GM23248 (cell line): Measurements from ENCODE around the gene ANKRD63.

ENCODE experiments used
- EZH2 ChIP-seq: fragments of 200-600 bp; sonication (generic); IDR thresholded peaks from 2 replicates; pipeline ENCODE4 v1.6.1; 2018; ENCODE audit warnings: antibody characterized with exemption, mild to moderate bottlenecking; ENCODE audit not compliant: insufficient read depth, poor library complexity, severe bottlenecking
- EZH2phosphoT487 ChIP-seq: fragments of 200-600 bp; sonication (generic); IDR thresholded peaks from 2 replicates; pipeline ENCODE4 v1.6.1; 2018; ENCODE audit warnings: antibody characterized with exemption, moderate library complexity, mild to moderate bottlenecking, low read depth; ENCODE audit not compliant: insufficient read depth

- TF ChIP-seq EZH2 (no peak), EZH2phosphoT487 (no peak)
These were observed 31.9 kb upstream of the ANKRD63 start for GRCh38 chr15:40314723-40315276.
